ENCODE data around the gene CSNK1E. TPM values are rescaled to one million over a fixed set of nuclear protein-coding genes. Genes with fewer than 3 reads are reported as not detected.

CSNK1E gene
- total RNA-seq, 1 experiment from 2014 or later, result 118 TPM

- H3K36me3 ChIP-seq, result peaks cover 4% of the 10 kb centered on the region; the same call in 1 of the 2 replicates
- no peaks in the 10 kb centered on the region for H3K27me3 ChIP-seq (replicated peaks)
- H3K27ac ChIP-seq, result no peak overlapping the region
- no peak for DNase-seq (ENCODE audit: low read depth in 1 of 2, low spot score in 2 of 2)
- no peaks in the 10 kb centered on the region for H3K9me3 ChIP-seq (replicated peaks)
- H3K4me3 ChIP-seq, result no peak overlapping the region
- H3K4me1 ChIP-seq (replicated peaks), result peaks cover 11% of the 10 kb centered on the region
These were observed 61.5 kb downstream of the CSNK1E start for GRCh38 chr22:38255697-38256096.

- no peak overlapping the region for H3K4me3 ChIP-seq
- H3K27me3 ChIP-seq (replicated peaks), result no peaks in the 10 kb centered on the region
- H3K4me1 ChIP-seq (replicated peaks), result no peaks in the 10 kb centered on the region
- peaks cover 24% of the 10 kb centered on the region for H3K36me3 ChIP-seq
- no peak for DNase-seq (ENCODE audit: low read depth in 1 of 2, low spot score in 2 of 2)
- no peak overlapping the region for H3K27ac ChIP-seq
- H3K9me3 ChIP-seq (replicated peaks), result no peaks in the 10 kb centered on the region; the same call in 1 of the 2 replicates
These were observed 65.9 kb downstream of the CSNK1E start for GRCh38 chr22:38251341-38251692.

- Histone ChIP-seq H3K4me3 (no peak overlapping the region), H3K27ac (no peak overlapping the region), H3K9me3 (replicated peaks) (no peaks in the 10 kb centered on the region; the same call in 1 of the 2 replicates), H3K36me3 (peaks cover 29% of the 10 kb centered on the region), H3K27me3 (replicated peaks) (no peaks in the 10 kb centered on the region), H3K4me1 (replicated peaks) (no peaks in the 10 kb centered on the region)
- no peak for DNase-seq (ENCODE audit: low read depth in 1 of 2, low spot score in 2 of 2)
These were observed 66.4 kb downstream of the CSNK1E start for GRCh38 chr22:38250643-38251340.

GRCh38 chr22:38249803-38250642, 67.2 kb downstream of the CSNK1E start:
- no peak for DNase-seq (ENCODE audit: low read depth in 1 of 2, low spot score in 2 of 2)
- Histone ChIP-seq H3K27me3 (replicated peaks) (no peaks in the 10 kb centered on the region), H3K36me3 (peaks cover 29% of the 10 kb centered on the region), H3K4me1 (replicated peaks) (no peaks in the 10 kb centered on the region), H3K27ac (no peak overlapping the region), H3K4me3 (no peak overlapping the region), H3K9me3 (replicated peaks) (no peaks in the 10 kb centered on the region; the same call in 1 of the 2 replicates)

GRCh38 chr22:38249301-38249700, 67.9 kb downstream of the CSNK1E start:
- no peak for DNase-seq (ENCODE audit: low read depth in 1 of 2, low spot score in 2 of 2)
- H3K36me3 ChIP-seq, result peaks cover 35% of the 10 kb centered on the region
- H3K27me3 ChIP-seq (replicated peaks), result no peaks in the 10 kb centered on the region
- no peak overlapping the region for H3K4me3 ChIP-seq
- no peaks in the 10 kb centered on the region for H3K4me1 ChIP-seq (replicated peaks)
- H3K9me3 ChIP-seq (replicated peaks), result no peaks in the 10 kb centered on the region; the same call in 1 of the 2 replicates
- H3K27ac ChIP-seq, result no peak overlapping the region

- no peak for DNase-seq (ENCODE audit: low read depth in 1 of 2, low spot score in 2 of 2)
- H3K27me3 ChIP-seq (replicated peaks), result no peaks in the 10 kb centered on the region
- no peak overlapping the region for H3K27ac ChIP-seq
- no peaks in the 10 kb centered on the region; the same call in 1 of the 2 replicates for H3K9me3 ChIP-seq (replicated peaks)
- peaks cover 46% of the 10 kb centered on the region for H3K36me3 ChIP-seq
- peaks cover 8% of the 10 kb centered on the region for H3K4me1 ChIP-seq (replicated peaks)
- H3K4me3 ChIP-seq, result no peak overlapping the region
These were observed 69.0 kb downstream of the CSNK1E start for GRCh38 chr22:38248280-38248679.

GRCh38 chr22:38247713-38248112, 69.5 kb downstream of the CSNK1E start:
- Histone ChIP-seq H3K9me3 (replicated peaks) (no peaks in the 10 kb centered on the region; the same call in 1 of the 2 replicates), H3K27ac (no peak overlapping the region), H3K4me3 (no peak overlapping the region), H3K4me1 (replicated peaks) (peaks cover 13% of the 10 kb centered on the region), H3K27me3 (replicated peaks) (no peaks in the 10 kb centered on the region), H3K36me3 (peaks cover 50% of the 10 kb centered on the region)
- no peak for DNase-seq (ENCODE audit: low read depth in 1 of 2, low spot score in 2 of 2)

- Histone ChIP-seq H3K36me3 (peaks cover 54% of the 10 kb centered on the region), H3K9me3 (replicated peaks) (no peaks in the 10 kb centered on the region; the same call in 1 of the 2 replicates), H3K4me3 (no peak overlapping the region), H3K4me1 (replicated peaks) (peaks cover 17% of the 10 kb centered on the region), H3K27ac (no peak overlapping the region), H3K27me3 (replicated peaks) (no peaks in the 10 kb centered on the region)
- DNase-seq (ENCODE audit: low read depth in 1 of 2, low spot score in 2 of 2), result no peak
These were observed 70.5 kb downstream of the CSNK1E start for GRCh38 chr22:38246692-38247091.

GRCh38 chr22:38246046-38246658, 71.1 kb downstream of the CSNK1E start:
- no peak overlapping the region for H3K4me3 ChIP-seq
- H3K27me3 ChIP-seq (replicated peaks), result no peaks in the 10 kb centered on the region
- no peak for DNase-seq (ENCODE audit: low read depth in 1 of 2, low spot score in 2 of 2)
- H3K9me3 ChIP-seq (replicated peaks), result no peaks in the 10 kb centered on the region; the same call in 1 of the 2 replicates
- H3K36me3 ChIP-seq, result peaks cover 54% of the 10 kb centered on the region
- no peak overlapping the region for H3K27ac ChIP-seq
- peaks cover 22% of the 10 kb centered on the region for H3K4me1 ChIP-seq (replicated peaks)

GRCh38 chr22:38244106-38244505, 73.1 kb downstream of the CSNK1E start:
- Histone ChIP-seq H3K36me3 (peaks cover 47% of the 10 kb centered on the region), H3K4me1 (replicated peaks) (peaks cover 42% of the 10 kb centered on the region), H3K4me3 (no peak overlapping the region), H3K27ac (no peak overlapping the region), H3K27me3 (replicated peaks) (no peaks in the 10 kb centered on the region), H3K9me3 (replicated peaks) (no peaks in the 10 kb centered on the region)
- DNase-seq (ENCODE audit: low read depth in 1 of 2, low spot score in 2 of 2), result no peak

- peak; percentile 44 to 67 for DNase-seq (ENCODE audit: low read depth in 1 of 2, low spot score in 2 of 2)
- H3K27ac ChIP-seq, result no peak overlapping the region
- no peaks in the 10 kb centered on the region for H3K27me3 ChIP-seq (replicated peaks)
- H3K36me3 ChIP-seq, result peaks cover 52% of the 10 kb centered on the region
- H3K4me1 ChIP-seq (replicated peaks), result peaks cover 51% of the 10 kb centered on the region
- H3K9me3 ChIP-seq (replicated peaks), result no peaks in the 10 kb centered on the region
- no peak overlapping the region for H3K4me3 ChIP-seq
These were observed 74.0 kb downstream of the CSNK1E start for GRCh38 chr22:38243007-38243765.

- Histone ChIP-seq H3K27me3 (replicated peaks) (no peaks in the 10 kb centered on the region), H3K27ac (peak overlapping the region; percentile 91), H3K9me3 (replicated peaks) (no peaks in the 10 kb centered on the region), H3K4me3 (no peak overlapping the region), H3K4me1 (replicated peaks) (peaks cover 52% of the 10 kb centered on the region), H3K36me3 (peaks cover 50% of the 10 kb centered on the region)
- peak; percentile 92 for DNase-seq (ENCODE audit: low read depth in 1 of 2, low spot score in 2 of 2)
These were observed 76.4 kb downstream of the CSNK1E start for GRCh38 chr22:38240734-38241252.

Data from SJSA1 (cell line).